GM12878 (cell line): ENCODE data around the gene NPDC1.

ENCODE experiments used
- CTCF ChIP-seq, 3 experiments: IDR thresholded peaks in 2 of 3; conservative IDR thresholded peaks in 1 of 3; 2 replicates each; pipeline ENCODE4 v1.5.1; 2011; ENCODE audit warnings: low read depth in 3 of 3, low read length in 3 of 3, mild to moderate bottlenecking in 3 of 3, control low read depth in 2 of 3, moderate library complexity in 2 of 3, inconsistent platforms in 1 of 3, mixed read lengths in 1 of 3; ENCODE audit not compliant: control insufficient read depth in 2 of 3, insufficient read depth in 1 of 3; ENCODE audit errors: extremely low read depth in 1 of 3
- ETV6 ChIP-seq, 2 experiments: fragments of 450-650 bp in 1 of 2; IDR thresholded peaks in 1 of 2; conservative IDR thresholded peaks in 1 of 2; 2 replicates each; pipeline ENCODE4 v1.6.1; 2014; ENCODE audit warnings: antibody characterized with exemption in 1 of 2, borderline replicate concordance in 1 of 2, low read depth in 1 of 2, mild to moderate bottlenecking in 1 of 2, moderate library complexity in 1 of 2
- EZH2 ChIP-seq: IDR thresholded peaks from 2 replicates; pipeline ENCODE4 v1.6.1; 2012; ENCODE audit warnings: low read depth, mild to moderate bottlenecking, control low read depth, inconsistent platforms, low read length, borderline replicate concordance; ENCODE audit not compliant: control insufficient read depth
- FOXK2 ChIP-seq: fragments of 450-650 bp; IDR thresholded peaks from 2 replicates; pipeline ENCODE4 v1.6.1; 2017; ENCODE audit warnings: mild to moderate bottlenecking, moderate library complexity
- MXI1 ChIP-seq: fragments of 150-350 bp; IDR thresholded peaks from 2 replicates; pipeline ENCODE4 v1.6.1; 2011; ENCODE audit warnings: low read depth, mild to moderate bottlenecking, inconsistent platforms, low read length, improper control_type of control experiment
- TARDBP ChIP-seq: IDR thresholded peaks from 2 replicates; pipeline ENCODE4 v1.6.1; 2016; ENCODE audit warnings: borderline replicate concordance
- TF ChIP-seq, protein P1 (sequence below): IDR thresholded peaks from 2 replicates; pipeline ENCODE4 v1.6.1; 2012; ENCODE audit warnings: low read depth, low read length, improper control_type of control experiment
- TF ChIP-seq, protein P2 (sequence below): IDR thresholded peaks from 2 replicates; pipeline ENCODE4 v1.6.1; 2012; ENCODE audit warnings: mild to moderate bottlenecking, low read depth, low read length

- TF ChIP-seq, protein P1, sequence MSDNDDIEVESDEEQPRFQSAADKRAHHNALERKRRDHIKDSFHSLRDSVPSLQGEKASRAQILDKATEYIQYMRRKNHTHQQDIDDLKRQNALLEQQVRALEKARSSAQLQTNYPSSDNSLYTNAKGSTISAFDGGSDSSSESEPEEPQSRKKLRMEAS, result no peak
- TF ChIP-seq TARDBP, result no peak
- no peak for TF ChIP-seq CTCF (IDR thresholded peaks at IDR 0.05 in 2 of 3, conservative IDR thresholded peaks at IDR 0.05 in 1 of 3; ENCODE audit: control insufficient read depth in 2 of 3, extremely low read depth in 1 of 3, insufficient read depth in 1 of 3, low read depth in 3 of 3, low read length in 3 of 3)
- no peak for TF ChIP-seq EZH2
- TF ChIP-seq ETV6 (conservative IDR thresholded peaks at IDR 0.05 in 1 of 2, IDR thresholded peaks at IDR 0.05 in 1 of 2; ENCODE audit: borderline replicate concordance in 1 of 2, low read depth in 1 of 2), result no peak
- TF ChIP-seq, protein P2, sequence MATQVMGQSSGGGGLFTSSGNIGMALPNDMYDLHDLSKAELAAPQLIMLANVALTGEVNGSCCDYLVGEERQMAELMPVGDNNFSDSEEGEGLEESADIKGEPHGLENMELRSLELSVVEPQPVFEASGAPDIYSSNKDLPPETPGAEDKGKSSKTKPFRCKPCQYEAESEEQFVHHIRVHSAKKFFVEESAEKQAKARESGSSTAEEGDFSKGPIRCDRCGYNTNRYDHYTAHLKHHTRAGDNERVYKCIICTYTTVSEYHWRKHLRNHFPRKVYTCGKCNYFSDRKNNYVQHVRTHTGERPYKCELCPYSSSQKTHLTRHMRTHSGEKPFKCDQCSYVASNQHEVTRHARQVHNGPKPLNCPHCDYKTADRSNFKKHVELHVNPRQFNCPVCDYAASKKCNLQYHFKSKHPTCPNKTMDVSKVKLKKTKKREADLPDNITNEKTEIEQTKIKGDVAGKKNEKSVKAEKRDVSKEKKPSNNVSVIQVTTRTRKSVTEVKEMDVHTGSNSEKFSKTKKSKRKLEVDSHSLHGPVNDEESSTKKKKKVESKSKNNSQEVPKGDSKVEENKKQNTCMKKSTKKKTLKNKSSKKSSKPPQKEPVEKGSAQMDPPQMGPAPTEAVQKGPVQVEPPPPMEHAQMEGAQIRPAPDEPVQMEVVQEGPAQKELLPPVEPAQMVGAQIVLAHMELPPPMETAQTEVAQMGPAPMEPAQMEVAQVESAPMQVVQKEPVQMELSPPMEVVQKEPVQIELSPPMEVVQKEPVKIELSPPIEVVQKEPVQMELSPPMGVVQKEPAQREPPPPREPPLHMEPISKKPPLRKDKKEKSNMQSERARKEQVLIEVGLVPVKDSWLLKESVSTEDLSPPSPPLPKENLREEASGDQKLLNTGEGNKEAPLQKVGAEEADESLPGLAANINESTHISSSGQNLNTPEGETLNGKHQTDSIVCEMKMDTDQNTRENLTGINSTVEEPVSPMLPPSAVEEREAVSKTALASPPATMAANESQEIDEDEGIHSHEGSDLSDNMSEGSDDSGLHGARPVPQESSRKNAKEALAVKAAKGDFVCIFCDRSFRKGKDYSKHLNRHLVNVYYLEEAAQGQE, result no peak
- TF ChIP-seq FOXK2, result no peak
- TF ChIP-seq MXI1, result no peak
Measured at GRCh38 chr9:136990242-136990911, 55.6 kb downstream of the NPDC1 start.
